GM12864 (cell line): ENCODE results near the gene MRPS21.

Source experiments
- DNase-seq: peaks from one replicate; pipeline ENCODE4 v3.0.0-alpha.2; 2011; ENCODE audit warnings: low read depth
- H3K4me3 ChIP-seq: 2 replicates; pipeline ENCODE4 v1.5.1; 2011; ENCODE audit warnings: mild to moderate bottlenecking, low read depth, low read length, control low read depth
- TF ChIP-seq, protein P1 (sequence below): IDR thresholded peaks from 2 replicates; pipeline ENCODE4 v1.5.1; 2011; ENCODE audit warnings: low read depth, mild to moderate bottlenecking, moderate library complexity, low read length, control low read depth, inconsistent platforms; ENCODE audit errors: missing control alignments

MRPS21 gene

DNA sequence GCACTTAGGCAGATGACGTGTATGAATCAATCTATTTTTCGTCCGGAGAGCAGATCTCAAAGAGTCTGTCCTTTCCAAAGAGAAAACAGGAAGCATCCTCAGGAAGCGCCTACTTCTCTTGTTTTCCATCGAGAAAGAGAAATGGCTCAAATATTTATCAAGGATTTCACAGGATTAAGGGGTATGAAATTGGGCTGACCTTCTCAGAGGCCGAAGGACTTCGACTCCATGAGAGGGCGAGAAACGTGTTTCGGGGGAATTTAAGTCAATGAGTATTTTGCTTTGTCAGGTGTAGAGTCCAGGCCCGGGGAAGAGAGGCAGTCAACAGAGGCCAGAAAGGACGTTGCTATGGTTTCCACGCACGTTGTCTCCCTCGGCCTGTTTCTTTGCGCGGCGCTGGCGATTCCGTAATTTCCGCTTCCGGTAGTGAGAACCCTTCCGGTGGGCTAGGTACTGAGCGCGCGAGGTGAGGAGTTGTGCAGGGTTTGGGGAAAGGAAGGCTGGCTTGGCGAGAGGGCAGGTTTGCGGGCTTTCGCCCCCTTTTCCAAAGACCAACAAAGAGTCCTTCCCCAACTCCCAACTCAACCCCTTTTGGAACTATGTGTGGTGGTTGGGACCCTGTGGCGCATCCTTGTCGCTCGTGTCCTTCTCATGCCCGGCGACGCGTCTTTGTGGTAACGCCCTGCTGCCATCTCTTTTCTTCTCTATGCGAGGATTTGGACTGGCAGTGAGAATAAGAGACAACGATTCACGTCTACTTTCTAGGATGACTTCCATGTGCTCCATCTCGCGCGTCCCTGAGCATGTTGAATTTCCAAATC, at the start of gene MRPS21:
TSS of gene MRPS21 (plus strand) at position 429 of the 821 bp plus-strand sequence. CDS start 506 bp downstream, outside the sequence.
- TF ChIP-seq, protein P1, sequence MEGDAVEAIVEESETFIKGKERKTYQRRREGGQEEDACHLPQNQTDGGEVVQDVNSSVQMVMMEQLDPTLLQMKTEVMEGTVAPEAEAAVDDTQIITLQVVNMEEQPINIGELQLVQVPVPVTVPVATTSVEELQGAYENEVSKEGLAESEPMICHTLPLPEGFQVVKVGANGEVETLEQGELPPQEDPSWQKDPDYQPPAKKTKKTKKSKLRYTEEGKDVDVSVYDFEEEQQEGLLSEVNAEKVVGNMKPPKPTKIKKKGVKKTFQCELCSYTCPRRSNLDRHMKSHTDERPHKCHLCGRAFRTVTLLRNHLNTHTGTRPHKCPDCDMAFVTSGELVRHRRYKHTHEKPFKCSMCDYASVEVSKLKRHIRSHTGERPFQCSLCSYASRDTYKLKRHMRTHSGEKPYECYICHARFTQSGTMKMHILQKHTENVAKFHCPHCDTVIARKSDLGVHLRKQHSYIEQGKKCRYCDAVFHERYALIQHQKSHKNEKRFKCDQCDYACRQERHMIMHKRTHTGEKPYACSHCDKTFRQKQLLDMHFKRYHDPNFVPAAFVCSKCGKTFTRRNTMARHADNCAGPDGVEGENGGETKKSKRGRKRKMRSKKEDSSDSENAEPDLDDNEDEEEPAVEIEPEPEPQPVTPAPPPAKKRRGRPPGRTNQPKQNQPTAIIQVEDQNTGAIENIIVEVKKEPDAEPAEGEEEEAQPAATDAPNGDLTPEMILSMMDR, result no peak
- H3K4me3 ChIP-seq, result peak within 1 kb of the TSS; percentile 89
- DNase-seq, result peak; percentile 79

DNA sequence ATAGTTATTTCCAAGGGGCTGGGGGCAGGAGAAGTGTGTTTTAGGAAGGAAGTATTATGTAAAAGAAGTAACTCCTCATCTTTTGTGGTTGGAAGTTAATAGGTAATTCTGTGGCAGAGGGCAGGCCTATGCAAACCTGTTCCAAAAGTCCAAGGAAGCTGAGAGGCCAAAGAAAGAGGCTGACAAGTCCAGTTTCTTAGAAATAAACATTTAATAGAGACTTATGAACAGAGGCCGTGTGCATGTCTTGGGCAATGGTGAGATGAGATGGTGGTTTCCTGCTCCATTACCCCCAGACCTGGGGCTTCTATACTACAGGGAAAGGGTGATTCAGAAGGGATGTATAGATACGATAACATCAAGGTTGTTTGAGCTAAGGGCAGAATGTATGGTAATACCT, 43.7 kb upstream of the MRPS21 start:
- no peak for DNase-seq
- H3K4me3 ChIP-seq, result no peak overlapping the region
- TF ChIP-seq, protein P1, result no peak

DNA sequence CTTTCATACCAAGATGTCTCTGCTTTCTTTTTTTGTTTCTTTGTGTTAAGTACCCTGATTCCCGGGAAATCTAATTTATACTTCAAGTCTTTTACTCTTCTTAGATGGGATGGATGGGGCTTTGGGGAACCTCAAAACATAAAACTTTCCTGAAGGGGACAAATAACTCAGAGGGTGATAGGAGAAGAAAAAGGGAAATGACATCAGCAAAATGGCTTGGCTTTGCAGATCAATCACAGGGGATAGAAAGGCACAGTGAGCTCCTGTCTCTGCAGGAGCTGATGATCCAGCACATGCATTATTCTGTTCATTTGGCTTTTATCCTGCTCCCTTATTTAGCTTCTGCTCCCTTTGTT, 37.5 kb upstream of the MRPS21 start:
- TF ChIP-seq, protein P1, result no peak
- no peak for DNase-seq
- H3K4me3 ChIP-seq, result no peak overlapping the region

DNA sequence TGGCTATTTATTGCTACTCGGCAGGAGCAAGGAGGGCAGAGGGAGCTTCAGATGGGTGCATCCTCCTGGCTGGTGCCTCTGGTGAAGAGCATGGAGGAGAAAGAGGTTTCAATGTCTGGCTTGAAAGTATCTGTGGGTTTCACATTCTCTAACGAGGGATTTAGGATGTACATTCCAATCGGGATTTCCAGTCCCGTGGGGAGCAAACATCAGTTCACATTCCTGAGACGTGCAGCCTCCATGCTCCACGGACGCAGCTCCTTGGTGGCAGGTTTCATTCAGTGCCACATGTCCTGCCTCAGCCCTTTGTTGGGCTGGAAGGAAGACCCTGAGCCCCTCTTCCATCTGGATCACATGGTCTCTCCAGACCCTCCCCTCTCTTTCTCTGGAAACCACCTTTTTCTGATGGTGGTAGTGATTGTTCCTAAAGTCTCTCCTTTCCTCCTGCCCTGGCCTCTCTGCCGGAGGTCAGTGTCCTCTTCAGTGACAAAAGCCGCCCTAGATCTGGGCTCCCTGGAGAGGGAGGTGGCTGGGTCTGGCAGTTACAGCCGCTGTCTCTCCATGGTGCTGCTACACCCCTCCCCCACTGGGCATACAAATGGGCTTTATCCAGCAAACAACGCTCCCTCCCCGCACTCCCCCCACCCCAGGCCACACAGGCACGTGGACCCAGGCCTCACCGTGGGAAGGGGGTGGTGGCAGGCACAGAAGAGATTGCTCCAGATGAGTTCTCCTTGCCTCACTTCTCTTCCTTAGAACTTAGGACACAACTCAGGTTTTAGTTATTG, 36.9 kb upstream of the MRPS21 start:
- H3K4me3 ChIP-seq, result no peak overlapping the region
- TF ChIP-seq, protein P1, result no peak
- DNase-seq, result no peak

DNA sequence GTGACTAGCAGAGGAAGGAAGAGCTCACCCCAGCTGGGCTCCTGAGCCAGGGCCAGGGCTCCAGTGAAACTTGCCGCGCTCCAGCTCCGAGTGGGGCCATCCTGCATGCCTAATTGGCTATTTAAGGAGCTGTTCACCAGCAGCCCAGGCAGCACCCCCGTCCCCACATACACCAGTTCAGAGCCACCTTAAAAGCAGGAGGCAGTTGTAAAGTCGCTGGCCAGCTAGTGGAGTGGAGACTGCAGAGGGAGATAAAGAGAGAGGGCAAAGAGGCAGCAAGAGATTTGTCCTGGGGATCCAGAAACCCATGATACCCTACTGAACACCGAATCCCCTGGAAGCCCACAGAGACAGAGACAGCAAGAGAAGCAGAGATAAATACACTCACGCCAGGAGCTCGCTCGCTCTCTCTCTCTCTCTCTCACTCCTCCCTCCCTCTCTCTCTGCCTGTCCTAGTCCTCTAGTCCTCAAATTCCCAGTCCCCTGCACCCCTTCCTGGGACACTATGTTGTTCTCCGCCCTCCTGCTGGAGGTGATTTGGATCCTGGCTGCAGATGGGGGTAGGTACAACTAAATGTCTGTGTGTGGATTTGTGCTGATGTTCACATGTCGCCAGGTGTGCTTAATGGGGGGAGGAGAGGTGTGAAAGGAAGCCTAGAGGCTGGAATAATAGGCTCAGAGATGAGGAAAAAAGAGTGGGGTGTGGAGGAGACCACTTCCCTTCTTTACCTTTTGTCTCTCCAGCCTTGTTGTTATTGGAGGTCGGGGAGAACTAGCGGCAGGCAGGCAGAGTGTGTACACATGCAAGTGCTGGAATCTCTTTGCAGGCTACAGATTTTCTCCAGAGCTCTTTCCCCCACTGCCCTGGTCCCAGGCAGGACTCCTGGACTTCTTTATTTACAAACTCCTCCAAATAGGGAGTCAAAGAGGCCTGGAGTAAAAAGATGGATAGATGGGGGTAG, 35.8 kb upstream of the MRPS21 start, which contains the start of gene CA14:
TSS of gene CA14 (plus strand) at position 151 of the 962 bp plus-strand sequence. CDS start at position 506, 355 bp downstream.
- H3K4me3 ChIP-seq, result no peak within 1 kb of the TSS
- TF ChIP-seq, protein P1, result no peak
- DNase-seq, result no peak

DNA sequence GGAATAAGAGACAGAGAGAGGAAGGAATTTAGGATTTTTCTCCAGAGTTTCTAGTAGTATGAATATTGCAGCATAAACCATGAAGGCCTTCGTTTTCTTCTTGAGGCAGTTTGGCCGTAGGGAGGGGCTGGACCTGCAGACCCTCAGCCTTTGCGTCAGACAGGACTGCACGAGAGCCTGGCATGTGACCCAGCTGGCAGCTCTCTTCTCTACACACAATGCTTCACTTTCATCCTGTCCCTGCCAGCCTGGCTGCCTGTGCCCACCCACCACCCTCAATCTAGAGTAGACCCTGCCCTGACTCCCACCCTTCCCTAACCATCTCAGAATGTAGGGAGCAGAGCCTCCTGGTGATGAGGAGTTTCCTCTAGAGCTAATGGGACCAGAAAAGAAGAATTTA, 34.4 kb upstream of the MRPS21 start:
- H3K4me3 ChIP-seq, result no peak overlapping the region

More for the DNA sequence above, 34.4 kb upstream of the MRPS21 start:
- DNase-seq, result no peak
- TF ChIP-seq, protein P1, result no peak
